Parathyroid adenoma (tissue), 2 donors: Measurements from ENCODE around the gene TMEM108.

Experiments
- H2AFZ ChIP-seq: fragments of 300-600 bp; sonication (generic); one replicate; pipeline ENCODE4 v1.7.0; 2017; ENCODE audit warnings: antibody characterized with exemption, mild to moderate bottlenecking
- H3K27ac ChIP-seq: fragments of 300-600 bp; sonication (generic); one replicate; pipeline ENCODE4 v1.7.0; 2017
- H3K27me3 ChIP-seq: fragments of 300-600 bp; sonication (generic); one replicate; pipeline ENCODE4 v1.7.0; 2017; ENCODE audit warnings: low read length; ENCODE audit not compliant: control insufficient read depth, insufficient read depth
- H3K36me3 ChIP-seq: fragments of 300-600 bp; sonication (generic); one replicate; pipeline ENCODE4 v1.7.0; 2017; ENCODE audit warnings: low read length; ENCODE audit not compliant: control insufficient read depth, insufficient read depth
- H3K4me1 ChIP-seq: fragments of 300-600 bp; sonication (generic); one replicate; pipeline ENCODE4 v1.7.0; 2017; ENCODE audit warnings: control low read depth
- H3K4me2 ChIP-seq: fragments of 300-600 bp; sonication (generic); one replicate; pipeline ENCODE4 v1.7.0; 2017; ENCODE audit warnings: low read length
- H3K4me3 ChIP-seq: fragments of 300-600 bp; sonication (generic); one replicate; pipeline ENCODE4 v1.7.0; 2017; ENCODE audit warnings: low read depth, low read length
- H3K79me2 ChIP-seq: fragments of 300-600 bp; sonication (generic); one replicate; pipeline ENCODE4 v1.7.0; 2017; ENCODE audit warnings: control low read depth
- H3K9ac ChIP-seq: fragments of 300-600 bp; sonication (generic); one replicate; pipeline ENCODE4 v1.7.0; 2017; ENCODE audit warnings: mild to moderate bottlenecking
- H3K9me3 ChIP-seq: fragments of 300-600 bp; sonication (generic); one replicate; pipeline ENCODE4 v1.7.0; 2017; ENCODE audit warnings: low read length; ENCODE audit not compliant: control insufficient read depth
- TF ChIP-seq, protein P1 (sequence below): fragments of 300-600 bp; sonication (generic); IDR thresholded peaks from one replicate; pipeline ENCODE4 v1.7.0; 2017; ENCODE audit warnings: antibody characterized with exemption, mild to moderate bottlenecking
- donor health status: primary hyperparathyroidism.

The TMEM108 gene

GRCh38 chr3:133124511-133124910, 86.3 kb downstream of the TMEM108 start:
- no peaks in the 10 kb centered on the region for H3K4me1 ChIP-seq
- no peak overlapping the region for H3K4me3 ChIP-seq
- no peak overlapping the region for H3K9ac ChIP-seq
- H3K27me3 ChIP-seq = no peaks in the 10 kb centered on the region
- H3K79me2 ChIP-seq = no peaks in the 10 kb centered on the region
- H3K36me3 ChIP-seq = no peaks in the 10 kb centered on the region
- H3K9me3 ChIP-seq = no peaks in the 10 kb centered on the region
- H3K27ac ChIP-seq = no peak overlapping the region
- H2AFZ ChIP-seq = no peak overlapping the region
- TF ChIP-seq, protein P1, sequence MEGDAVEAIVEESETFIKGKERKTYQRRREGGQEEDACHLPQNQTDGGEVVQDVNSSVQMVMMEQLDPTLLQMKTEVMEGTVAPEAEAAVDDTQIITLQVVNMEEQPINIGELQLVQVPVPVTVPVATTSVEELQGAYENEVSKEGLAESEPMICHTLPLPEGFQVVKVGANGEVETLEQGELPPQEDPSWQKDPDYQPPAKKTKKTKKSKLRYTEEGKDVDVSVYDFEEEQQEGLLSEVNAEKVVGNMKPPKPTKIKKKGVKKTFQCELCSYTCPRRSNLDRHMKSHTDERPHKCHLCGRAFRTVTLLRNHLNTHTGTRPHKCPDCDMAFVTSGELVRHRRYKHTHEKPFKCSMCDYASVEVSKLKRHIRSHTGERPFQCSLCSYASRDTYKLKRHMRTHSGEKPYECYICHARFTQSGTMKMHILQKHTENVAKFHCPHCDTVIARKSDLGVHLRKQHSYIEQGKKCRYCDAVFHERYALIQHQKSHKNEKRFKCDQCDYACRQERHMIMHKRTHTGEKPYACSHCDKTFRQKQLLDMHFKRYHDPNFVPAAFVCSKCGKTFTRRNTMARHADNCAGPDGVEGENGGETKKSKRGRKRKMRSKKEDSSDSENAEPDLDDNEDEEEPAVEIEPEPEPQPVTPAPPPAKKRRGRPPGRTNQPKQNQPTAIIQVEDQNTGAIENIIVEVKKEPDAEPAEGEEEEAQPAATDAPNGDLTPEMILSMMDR = no peak
- H3K4me2 ChIP-seq = no peak overlapping the region

GRCh38 chr3:133125171-133125570, 87.0 kb downstream of the TMEM108 start:
- no peaks in the 10 kb centered on the region for H3K27me3 ChIP-seq
- no peak overlapping the region for H3K4me2 ChIP-seq
- TF ChIP-seq, protein P1 = no peak
- no peaks in the 10 kb centered on the region for H3K36me3 ChIP-seq
- H3K4me1 ChIP-seq = no peaks in the 10 kb centered on the region
- no peak overlapping the region for H3K9ac ChIP-seq
- no peaks in the 10 kb centered on the region for H3K9me3 ChIP-seq
- no peak overlapping the region for H3K4me3 ChIP-seq
- H3K79me2 ChIP-seq = no peaks in the 10 kb centered on the region
- H3K27ac ChIP-seq = no peak overlapping the region
- H2AFZ ChIP-seq = no peak overlapping the region

GRCh38 chr3:133125802-133126201, 87.6 kb downstream of the TMEM108 start:
- no peaks in the 10 kb centered on the region for H3K79me2 ChIP-seq
- TF ChIP-seq, protein P1 = no peak
- H3K4me3 ChIP-seq = no peak overlapping the region
- no peaks in the 10 kb centered on the region for H3K9me3 ChIP-seq
- H3K36me3 ChIP-seq = no peaks in the 10 kb centered on the region
- no peak overlapping the region for H3K4me2 ChIP-seq
- no peak overlapping the region for H3K9ac ChIP-seq
- H3K27me3 ChIP-seq = no peaks in the 10 kb centered on the region
- H3K27ac ChIP-seq = no peak overlapping the region
- H2AFZ ChIP-seq = no peak overlapping the region
- H3K4me1 ChIP-seq = no peaks in the 10 kb centered on the region

DNA sequence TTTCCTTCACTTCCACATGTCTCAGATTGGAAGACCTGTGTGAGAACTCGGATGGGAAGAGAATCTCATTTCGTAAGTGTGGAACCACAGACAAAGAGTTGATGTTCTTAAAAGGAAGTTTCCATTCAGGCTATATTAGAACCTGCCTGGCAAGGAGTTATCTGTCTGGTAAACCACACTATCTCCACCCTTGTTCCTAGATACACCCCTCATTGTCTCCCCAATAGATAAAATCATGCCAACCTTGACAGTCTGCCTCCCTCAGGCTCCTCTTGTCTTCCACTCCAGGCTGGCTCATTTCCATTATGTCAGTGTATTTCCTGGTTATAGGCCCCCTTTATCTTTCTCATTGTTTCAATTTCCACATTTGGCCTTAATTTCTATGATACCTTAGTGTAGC, 89.2 kb downstream of the TMEM108 start:
- no peaks in the 10 kb centered on the region for H3K9me3 ChIP-seq
- H3K9ac ChIP-seq = no peak overlapping the region
- no peaks in the 10 kb centered on the region for H3K4me1 ChIP-seq
- no peaks in the 10 kb centered on the region for H3K36me3 ChIP-seq
- H3K27me3 ChIP-seq = no peaks in the 10 kb centered on the region
- TF ChIP-seq, protein P1 = no peak
- no peaks in the 10 kb centered on the region for H3K79me2 ChIP-seq
- no peak overlapping the region for H3K4me3 ChIP-seq
- no peak overlapping the region for H3K27ac ChIP-seq
- H2AFZ ChIP-seq = no peak overlapping the region
- no peak overlapping the region for H3K4me2 ChIP-seq

GRCh38 chr3:133130168-133130567, 92.0 kb downstream of the TMEM108 start:
- TF ChIP-seq, protein P1 = no peak
- Histone ChIP-seq H3K79me2 (no peaks in the 10 kb centered on the region), H2AFZ (no peak overlapping the region), H3K9ac (no peak overlapping the region), H3K36me3 (no peaks in the 10 kb centered on the region), H3K9me3 (no peaks in the 10 kb centered on the region), H3K27ac (no peak overlapping the region), H3K4me3 (no peak overlapping the region), H3K4me1 (no peaks in the 10 kb centered on the region), H3K27me3 (no peaks in the 10 kb centered on the region), H3K4me2 (no peak overlapping the region)
